MM.1S (cell line): ENCODE measurements around the gene ORAI2.

Source experiments
- EZH2phosphoT487 ChIP-seq: fragments of 300-600 bp; sonication (generic); IDR thresholded peaks from 2 replicates; pipeline ENCODE4 v1.6.1; 2018; ENCODE audit warnings: antibody characterized with exemption, low read length
- TF ChIP-seq, protein P1 (sequence below): fragments of 300-600 bp; sonication (generic); IDR thresholded peaks from 2 replicates; pipeline ENCODE4 v1.5.1; 2016; ENCODE audit warnings: antibody characterized with exemption, low read length, mixed read lengths

- no peak for TF ChIP-seq EZH2phosphoT487
- TF ChIP-seq, protein P1, sequence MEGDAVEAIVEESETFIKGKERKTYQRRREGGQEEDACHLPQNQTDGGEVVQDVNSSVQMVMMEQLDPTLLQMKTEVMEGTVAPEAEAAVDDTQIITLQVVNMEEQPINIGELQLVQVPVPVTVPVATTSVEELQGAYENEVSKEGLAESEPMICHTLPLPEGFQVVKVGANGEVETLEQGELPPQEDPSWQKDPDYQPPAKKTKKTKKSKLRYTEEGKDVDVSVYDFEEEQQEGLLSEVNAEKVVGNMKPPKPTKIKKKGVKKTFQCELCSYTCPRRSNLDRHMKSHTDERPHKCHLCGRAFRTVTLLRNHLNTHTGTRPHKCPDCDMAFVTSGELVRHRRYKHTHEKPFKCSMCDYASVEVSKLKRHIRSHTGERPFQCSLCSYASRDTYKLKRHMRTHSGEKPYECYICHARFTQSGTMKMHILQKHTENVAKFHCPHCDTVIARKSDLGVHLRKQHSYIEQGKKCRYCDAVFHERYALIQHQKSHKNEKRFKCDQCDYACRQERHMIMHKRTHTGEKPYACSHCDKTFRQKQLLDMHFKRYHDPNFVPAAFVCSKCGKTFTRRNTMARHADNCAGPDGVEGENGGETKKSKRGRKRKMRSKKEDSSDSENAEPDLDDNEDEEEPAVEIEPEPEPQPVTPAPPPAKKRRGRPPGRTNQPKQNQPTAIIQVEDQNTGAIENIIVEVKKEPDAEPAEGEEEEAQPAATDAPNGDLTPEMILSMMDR, result no peak
These were observed 43.6 kb upstream of the ORAI2 start for GRCh38 chr7:102389810-102390209.
